Parathyroid adenoma (tissue), 2 donors: ENCODE data around the gene CORO2A.

ENCODE experiments used
- H2AFZ ChIP-seq: fragments of 300-600 bp; sonication (generic); one replicate; pipeline ENCODE4 v1.7.0; 2017; ENCODE audit warnings: antibody characterized with exemption, mild to moderate bottlenecking
- H3K27ac ChIP-seq: fragments of 300-600 bp; sonication (generic); one replicate; pipeline ENCODE4 v1.7.0; 2017
- H3K27me3 ChIP-seq: fragments of 300-600 bp; sonication (generic); one replicate; pipeline ENCODE4 v1.7.0; 2017; ENCODE audit warnings: low read length; ENCODE audit not compliant: control insufficient read depth, insufficient read depth
- H3K36me3 ChIP-seq: fragments of 300-600 bp; sonication (generic); one replicate; pipeline ENCODE4 v1.7.0; 2017; ENCODE audit warnings: low read length; ENCODE audit not compliant: control insufficient read depth, insufficient read depth
- H3K4me1 ChIP-seq: fragments of 300-600 bp; sonication (generic); one replicate; pipeline ENCODE4 v1.7.0; 2017; ENCODE audit warnings: control low read depth
- H3K4me2 ChIP-seq: fragments of 300-600 bp; sonication (generic); one replicate; pipeline ENCODE4 v1.7.0; 2017; ENCODE audit warnings: low read length
- H3K4me3 ChIP-seq: fragments of 300-600 bp; sonication (generic); one replicate; pipeline ENCODE4 v1.7.0; 2017; ENCODE audit warnings: low read depth, low read length
- H3K79me2 ChIP-seq: fragments of 300-600 bp; sonication (generic); one replicate; pipeline ENCODE4 v1.7.0; 2017; ENCODE audit warnings: control low read depth
- H3K9ac ChIP-seq: fragments of 300-600 bp; sonication (generic); one replicate; pipeline ENCODE4 v1.7.0; 2017; ENCODE audit warnings: mild to moderate bottlenecking
- H3K9me3 ChIP-seq: fragments of 300-600 bp; sonication (generic); one replicate; pipeline ENCODE4 v1.7.0; 2017; ENCODE audit warnings: low read length; ENCODE audit not compliant: control insufficient read depth
- CTCF ChIP-seq: fragments of 300-600 bp; sonication (generic); IDR thresholded peaks from one replicate; pipeline ENCODE4 v1.7.0; 2017; ENCODE audit warnings: antibody characterized with exemption, mild to moderate bottlenecking
- donor health status: primary hyperparathyroidism.

Gene CORO2A

DNA sequence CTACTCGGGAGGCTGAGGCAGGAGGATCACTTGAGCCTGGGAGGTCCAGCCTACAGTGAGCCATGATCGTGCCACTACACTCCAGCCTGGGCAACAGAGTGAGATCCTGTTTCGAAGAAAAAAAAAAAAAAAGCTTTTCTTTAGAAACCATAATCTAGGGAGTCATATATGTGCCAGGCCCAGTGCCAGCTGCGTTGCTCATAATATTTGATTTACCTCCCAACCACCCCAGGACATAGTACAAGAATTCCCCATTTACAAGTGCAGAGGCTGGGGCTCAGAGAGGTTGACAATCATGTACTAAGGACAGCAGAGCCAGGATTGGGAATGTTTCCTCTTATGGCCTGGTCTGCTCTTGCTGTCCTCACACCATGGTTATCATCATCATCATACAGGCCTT lies 48.4 kb downstream of the CORO2A start:
- Histone ChIP-seq H3K4me3 (no peak overlapping the region), H3K4me2 (no peak overlapping the region), H3K27me3 (no peaks in the 10 kb centered on the region), H3K9ac (no peak overlapping the region), H3K4me1 (peaks cover 4% of the 10 kb centered on the region), H3K36me3 (no peaks in the 10 kb centered on the region), H3K27ac (no peak overlapping the region), H3K79me2 (no peaks in the 10 kb centered on the region), H2AFZ (no peak overlapping the region), H3K9me3 (no peaks in the 10 kb centered on the region)
- TF ChIP-seq CTCF = no peak

DNA sequence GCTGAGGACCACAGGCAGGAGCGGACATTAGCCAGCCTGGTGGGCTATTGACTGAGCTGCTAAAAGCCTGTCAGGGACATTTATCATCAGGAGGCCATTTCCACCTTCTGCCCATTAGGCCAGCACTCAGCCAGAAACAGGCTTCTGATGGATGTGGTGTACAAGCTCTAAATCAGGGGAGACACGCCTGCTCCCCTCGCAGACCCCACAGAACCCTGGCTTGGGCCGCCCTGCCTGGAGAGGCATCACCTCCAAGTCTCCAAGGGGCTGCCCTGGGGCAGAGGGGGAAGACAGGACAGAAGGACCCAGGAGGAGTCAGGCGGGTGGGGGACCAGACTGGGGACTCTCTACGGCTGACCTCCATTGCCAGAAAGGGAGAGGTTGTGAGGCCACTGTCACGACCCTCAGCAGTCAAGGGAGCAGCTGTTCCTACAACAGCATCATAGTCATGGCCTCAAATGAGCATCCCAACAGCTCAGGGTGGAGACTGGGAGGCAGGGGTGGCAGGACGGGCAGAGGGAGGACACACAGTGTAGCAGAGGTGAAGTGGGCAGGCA lies 49.4 kb downstream of the CORO2A start:
- H3K36me3 ChIP-seq = no peaks in the 10 kb centered on the region
- no peak overlapping the region for H3K4me3 ChIP-seq
- H3K9ac ChIP-seq = no peak overlapping the region
- TF ChIP-seq CTCF = no peak
- no peaks in the 10 kb centered on the region for H3K79me2 ChIP-seq
- H3K4me1 ChIP-seq = peaks cover 4% of the 10 kb centered on the region
- no peak overlapping the region for H3K27ac ChIP-seq
- no peaks in the 10 kb centered on the region for H3K9me3 ChIP-seq
- no peak overlapping the region for H2AFZ ChIP-seq
- no peak overlapping the region for H3K4me2 ChIP-seq
- H3K27me3 ChIP-seq = no peaks in the 10 kb centered on the region

DNA sequence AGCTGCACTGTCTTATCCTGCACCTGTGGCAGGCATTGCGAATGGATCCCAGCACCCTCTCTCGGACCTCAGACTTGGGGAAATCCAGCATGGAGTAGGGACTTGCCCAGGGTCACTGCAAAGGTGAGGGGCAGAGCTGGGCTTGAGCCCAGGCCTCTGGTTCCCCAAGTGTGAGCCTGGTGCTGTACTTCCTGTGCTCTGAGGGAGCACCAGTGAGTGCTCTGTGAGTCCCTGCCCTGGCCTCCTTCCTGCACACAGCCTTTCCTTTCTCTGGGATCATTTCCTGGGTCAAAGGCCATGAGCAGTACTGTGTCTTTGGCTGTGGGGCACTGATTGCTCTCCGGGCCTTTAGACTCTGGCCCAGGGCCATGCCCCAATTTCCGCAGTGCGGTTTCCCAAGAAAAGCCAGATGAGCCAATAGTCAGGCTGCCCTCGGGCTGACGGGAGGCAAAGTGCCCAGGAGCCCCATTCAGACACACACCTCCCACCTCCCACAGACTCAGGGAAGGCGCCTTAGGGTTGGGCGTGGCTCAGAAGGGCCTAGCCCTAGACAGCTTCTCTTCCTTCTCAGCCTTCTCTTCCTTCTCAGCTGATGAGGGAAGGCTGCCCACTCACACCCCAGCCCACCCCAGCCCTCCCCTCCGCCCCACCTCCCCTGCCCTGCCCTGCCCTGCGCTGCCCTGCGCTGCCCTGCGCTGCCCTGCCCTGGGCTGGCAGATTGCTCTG lies 50.1 kb downstream of the CORO2A start:
- no peak for TF ChIP-seq CTCF
- H3K4me3 ChIP-seq = no peak overlapping the region
- H3K4me1 ChIP-seq = peaks cover 4% of the 10 kb centered on the region
- H3K36me3 ChIP-seq = no peaks in the 10 kb centered on the region
- H3K27me3 ChIP-seq = no peaks in the 10 kb centered on the region
- H3K79me2 ChIP-seq = no peaks in the 10 kb centered on the region
- no peak overlapping the region for H3K4me2 ChIP-seq
- H3K27ac ChIP-seq = no peak overlapping the region
- no peak overlapping the region for H2AFZ ChIP-seq
- H3K9ac ChIP-seq = no peak overlapping the region
- H3K9me3 ChIP-seq = no peaks in the 10 kb centered on the region

GRCh38 chr9:98140503-98140902 lies 51.9 kb downstream of the CORO2A start:
- Histone ChIP-seq H3K36me3 (no peaks in the 10 kb centered on the region), H3K27me3 (no peaks in the 10 kb centered on the region), H3K79me2 (no peaks in the 10 kb centered on the region), H3K4me3 (no peak overlapping the region), H2AFZ (no peak overlapping the region), H3K4me1 (no peaks in the 10 kb centered on the region), H3K9ac (no peak overlapping the region), H3K27ac (no peak overlapping the region), H3K9me3 (no peaks in the 10 kb centered on the region), H3K4me2 (no peak overlapping the region)
- no peak for TF ChIP-seq CTCF

- H3K9ac ChIP-seq = no peak overlapping the region
- H3K36me3 ChIP-seq = no peaks in the 10 kb centered on the region
- TF ChIP-seq CTCF = no peak
- H3K9me3 ChIP-seq = no peaks in the 10 kb centered on the region
- H2AFZ ChIP-seq = no peak overlapping the region
- no peaks in the 10 kb centered on the region for H3K27me3 ChIP-seq
- no peaks in the 10 kb centered on the region for H3K79me2 ChIP-seq
- no peak overlapping the region for H3K4me3 ChIP-seq
- H3K27ac ChIP-seq = no peak overlapping the region
- H3K4me1 ChIP-seq = no peaks in the 10 kb centered on the region
- no peak overlapping the region for H3K4me2 ChIP-seq
Measured at GRCh38 chr9:98136489-98136888, 55.9 kb downstream of the CORO2A start.
